ENCODE measurements around the gene GRHL1. TPM values are rescaled to one million over a fixed set of nuclear protein-coding genes. Genes with fewer than 3 reads are reported as not detected.

Gene GRHL1
- total and polyA plus RNA-seq, 9 of the 15 experiments (the other 6 are each of a cell fraction or from before 2014, with no cell fraction given), result 1.7 to 6.1 (median 4.7) TPM

DNA sequence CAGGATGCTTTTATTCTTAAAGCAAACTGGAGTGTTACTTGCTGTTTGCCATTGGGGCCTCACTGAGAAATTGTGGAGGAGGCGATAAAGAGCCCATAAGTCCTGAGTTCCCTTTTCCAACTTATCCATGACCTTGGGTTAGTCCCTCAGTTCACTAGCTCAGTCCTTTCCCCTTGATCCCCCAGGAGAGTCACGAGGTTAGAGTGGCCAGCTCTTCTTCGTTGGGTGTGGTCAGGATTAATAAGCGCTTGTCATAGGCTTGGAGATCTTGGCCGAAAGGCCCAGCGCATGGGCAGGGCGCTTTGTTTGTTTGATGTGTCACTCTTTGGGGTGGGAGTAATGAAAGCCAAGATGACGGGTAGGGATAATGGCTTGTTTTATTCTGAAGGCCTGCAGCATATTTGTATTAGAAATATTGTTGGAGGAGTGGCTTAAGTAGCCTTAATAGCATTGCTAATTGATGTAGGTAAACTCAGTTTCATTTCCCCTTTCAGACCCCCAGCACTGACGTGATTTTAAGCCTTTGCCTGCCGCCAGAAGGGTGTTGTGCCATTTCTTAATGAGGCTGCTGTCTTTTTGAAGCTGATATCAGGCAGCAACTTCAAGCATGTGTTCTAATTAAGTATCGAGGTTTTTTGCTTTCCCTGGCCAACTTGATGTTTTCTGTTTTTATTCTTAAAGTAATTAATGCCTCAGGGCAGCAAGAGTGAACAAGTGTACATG is 15.7 kb downstream of the GRHL1 start (continued):
- TF ChIP-seq ZNF639 (CRISPR knock-in tag; conservative IDR thresholded peaks at IDR 0.05 in 1 of 2, IDR thresholded peaks at IDR 0.05 in 1 of 2), result peak in 1 of 2 experiments; percentile 37; a peak in 1 of 4 replicates
- TF ChIP-seq, protein P1, sequence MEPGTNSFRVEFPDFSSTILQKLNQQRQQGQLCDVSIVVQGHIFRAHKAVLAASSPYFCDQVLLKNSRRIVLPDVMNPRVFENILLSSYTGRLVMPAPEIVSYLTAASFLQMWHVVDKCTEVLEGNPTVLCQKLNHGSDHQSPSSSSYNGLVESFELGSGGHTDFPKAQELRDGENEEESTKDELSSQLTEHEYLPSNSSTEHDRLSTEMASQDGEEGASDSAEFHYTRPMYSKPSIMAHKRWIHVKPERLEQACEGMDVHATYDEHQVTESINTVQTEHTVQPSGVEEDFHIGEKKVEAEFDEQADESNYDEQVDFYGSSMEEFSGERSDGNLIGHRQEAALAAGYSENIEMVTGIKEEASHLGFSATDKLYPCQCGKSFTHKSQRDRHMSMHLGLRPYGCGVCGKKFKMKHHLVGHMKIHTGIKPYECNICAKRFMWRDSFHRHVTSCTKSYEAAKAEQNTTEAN (CRISPR knock-in tag; IDR thresholded peaks at IDR 0.05), result no peak
- no peak for TF ChIP-seq DDX20 (tag; IDR thresholded peaks at IDR 0.05; ENCODE audit: low read depth)
- TF ChIP-seq, protein P2, sequence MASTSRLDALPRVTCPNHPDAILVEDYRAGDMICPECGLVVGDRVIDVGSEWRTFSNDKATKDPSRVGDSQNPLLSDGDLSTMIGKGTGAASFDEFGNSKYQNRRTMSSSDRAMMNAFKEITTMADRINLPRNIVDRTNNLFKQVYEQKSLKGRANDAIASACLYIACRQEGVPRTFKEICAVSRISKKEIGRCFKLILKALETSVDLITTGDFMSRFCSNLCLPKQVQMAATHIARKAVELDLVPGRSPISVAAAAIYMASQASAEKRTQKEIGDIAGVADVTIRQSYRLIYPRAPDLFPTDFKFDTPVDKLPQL (IDR thresholded peaks at IDR 0.05; ENCODE audit: extremely low read depth, insufficient read length), result no peak
- peak in 1 of 2 experiments; percentile 54; a peak in 2 of 4 replicates for TF ChIP-seq FOXK2 (conservative IDR thresholded peaks at IDR 0.05 in 1 of 2, IDR thresholded peaks at IDR 0.05 in 1 of 2; ENCODE audit: low read depth in 2 of 2)
- TF ChIP-seq E2F4 (CRISPR knock-in tag; IDR thresholded peaks at IDR 0.05; ENCODE audit: low read depth), result no peak
- no peak for TF ChIP-seq CHD4 (IDR thresholded peaks at IDR 0.05; ENCODE audit: insufficient read depth, insufficient replicate concordance, low read depth, low read length, poor library complexity, severe bottlenecking)
- TF ChIP-seq, protein P3, sequence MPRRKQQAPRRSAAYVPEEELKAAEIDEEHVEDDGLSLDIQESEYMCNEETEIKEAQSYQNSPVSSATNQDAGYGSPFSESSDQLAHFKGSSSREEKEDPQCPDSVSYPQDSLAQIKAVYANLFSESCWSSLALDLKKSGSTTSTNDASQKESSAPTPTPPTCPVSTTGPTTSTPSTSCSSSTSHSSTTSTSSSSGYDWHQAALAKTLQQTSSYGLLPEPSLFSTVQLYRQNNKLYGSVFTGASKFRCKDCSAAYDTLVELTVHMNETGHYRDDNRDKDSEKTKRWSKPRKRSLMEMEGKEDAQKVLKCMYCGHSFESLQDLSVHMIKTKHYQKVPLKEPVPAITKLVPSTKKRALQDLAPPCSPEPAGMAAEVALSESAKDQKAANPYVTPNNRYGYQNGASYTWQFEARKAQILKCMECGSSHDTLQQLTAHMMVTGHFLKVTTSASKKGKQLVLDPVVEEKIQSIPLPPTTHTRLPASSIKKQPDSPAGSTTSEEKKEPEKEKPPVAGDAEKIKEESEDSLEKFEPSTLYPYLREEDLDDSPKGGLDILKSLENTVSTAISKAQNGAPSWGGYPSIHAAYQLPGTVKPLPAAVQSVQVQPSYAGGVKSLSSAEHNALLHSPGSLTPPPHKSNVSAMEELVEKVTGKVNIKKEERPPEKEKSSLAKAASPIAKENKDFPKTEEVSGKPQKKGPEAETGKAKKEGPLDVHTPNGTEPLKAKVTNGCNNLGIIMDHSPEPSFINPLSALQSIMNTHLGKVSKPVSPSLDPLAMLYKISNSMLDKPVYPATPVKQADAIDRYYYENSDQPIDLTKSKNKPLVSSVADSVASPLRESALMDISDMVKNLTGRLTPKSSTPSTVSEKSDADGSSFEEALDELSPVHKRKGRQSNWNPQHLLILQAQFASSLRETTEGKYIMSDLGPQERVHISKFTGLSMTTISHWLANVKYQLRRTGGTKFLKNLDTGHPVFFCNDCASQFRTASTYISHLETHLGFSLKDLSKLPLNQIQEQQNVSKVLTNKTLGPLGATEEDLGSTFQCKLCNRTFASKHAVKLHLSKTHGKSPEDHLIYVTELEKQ (CRISPR knock-in tag; IDR thresholded peaks at IDR 0.05), result no peak
- TF ChIP-seq PYGO2 (tag; IDR thresholded peaks at IDR 0.05), result no peak
- TF ChIP-seq, protein P4, sequence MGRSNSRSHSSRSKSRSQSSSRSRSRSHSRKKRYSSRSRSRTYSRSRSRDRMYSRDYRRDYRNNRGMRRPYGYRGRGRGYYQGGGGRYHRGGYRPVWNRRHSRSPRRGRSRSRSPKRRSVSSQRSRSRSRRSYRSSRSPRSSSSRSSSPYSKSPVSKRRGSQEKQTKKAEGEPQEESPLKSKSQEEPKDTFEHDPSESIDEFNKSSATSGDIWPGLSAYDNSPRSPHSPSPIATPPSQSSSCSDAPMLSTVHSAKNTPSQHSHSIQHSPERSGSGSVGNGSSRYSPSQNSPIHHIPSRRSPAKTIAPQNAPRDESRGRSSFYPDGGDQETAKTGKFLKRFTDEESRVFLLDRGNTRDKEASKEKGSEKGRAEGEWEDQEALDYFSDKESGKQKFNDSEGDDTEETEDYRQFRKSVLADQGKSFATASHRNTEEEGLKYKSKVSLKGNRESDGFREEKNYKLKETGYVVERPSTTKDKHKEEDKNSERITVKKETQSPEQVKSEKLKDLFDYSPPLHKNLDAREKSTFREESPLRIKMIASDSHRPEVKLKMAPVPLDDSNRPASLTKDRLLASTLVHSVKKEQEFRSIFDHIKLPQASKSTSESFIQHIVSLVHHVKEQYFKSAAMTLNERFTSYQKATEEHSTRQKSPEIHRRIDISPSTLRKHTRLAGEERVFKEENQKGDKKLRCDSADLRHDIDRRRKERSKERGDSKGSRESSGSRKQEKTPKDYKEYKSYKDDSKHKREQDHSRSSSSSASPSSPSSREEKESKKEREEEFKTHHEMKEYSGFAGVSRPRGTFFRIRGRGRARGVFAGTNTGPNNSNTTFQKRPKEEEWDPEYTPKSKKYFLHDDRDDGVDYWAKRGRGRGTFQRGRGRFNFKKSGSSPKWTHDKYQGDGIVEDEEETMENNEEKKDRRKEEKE (IDR thresholded peaks at IDR 0.05; ENCODE audit: borderline replicate concordance in 1 of 2, control insufficient read depth in 1 of 2, low read depth in 2 of 2, low read length in 1 of 2), result no peak
- no peak for TF ChIP-seq RAD21 (CRISPR knock-in tag; conservative IDR thresholded peaks at IDR 0.05 in 1 of 2, IDR thresholded peaks at IDR 0.05 in 1 of 2)
- no peak for TF ChIP-seq SREBF1 (IDR thresholded peaks at IDR 0.05; ENCODE audit: borderline replicate concordance, low read depth, low read length)

All from K562 (cell line).